Esophagus (tissue), 2 donors: Measurements from ENCODE around the gene ENPEP. TPM values are rescaled to one million over a fixed set of nuclear protein-coding genes. Genes with fewer than 3 reads are reported as not detected.
"Not testable (repeated sequence)": the region's sequence is repeated elsewhere in the genome, so short reads cannot be mapped to it uniquely, and the experiment has no call there.

Experiments
- H3K27ac ChIP-seq, 2 donors: one replicate each; pipeline ENCODE4 v1.5.1; 2013; ENCODE audit warnings: low read depth in 2 of 2, mild to moderate bottlenecking in 2 of 2, inconsistent platforms in 1 of 2, low read length in 1 of 2, moderate library complexity in 1 of 2
- H3K27me3 ChIP-seq, 2 donors: one replicate each; pipeline ENCODE4 v1.6.1; 2013; ENCODE audit warnings: low read length in 2 of 2, control low read depth in 1 of 2, mild to moderate bottlenecking in 1 of 2; ENCODE audit not compliant: insufficient read depth in 2 of 2, control insufficient read depth in 1 of 2
- H3K36me3 ChIP-seq, 2 donors: one replicate each; pipeline ENCODE4 v1.6.1; 2013; ENCODE audit warnings: low read length in 1 of 2; ENCODE audit not compliant: control insufficient read depth in 2 of 2, insufficient read depth in 2 of 2
- H3K4me1 ChIP-seq, 2 donors: one replicate each; pipeline ENCODE4 v1.6.1; 2013; ENCODE audit warnings: low read length in 1 of 2; ENCODE audit not compliant: control insufficient read depth in 2 of 2, insufficient read depth in 2 of 2
- H3K4me3 ChIP-seq, 2 donors: one replicate each; pipeline ENCODE4 v1.5.1; 2013; ENCODE audit warnings: low read length in 2 of 2, mild to moderate bottlenecking in 2 of 2, low read depth in 1 of 2, moderate library complexity in 1 of 2
- H3K9me3 ChIP-seq, 2 donors: one replicate each; pipeline ENCODE4 v1.6.1; 2013; ENCODE audit warnings: mild to moderate bottlenecking in 2 of 2, low read depth in 1 of 2, low read length in 1 of 2, moderate library complexity in 1 of 2; ENCODE audit not compliant: control insufficient read depth in 2 of 2, insufficient read depth in 1 of 2
- WGBS, 2 donors: extraction: QIAGEN DNeasy Blood & Tissue Kit; methylation state at CpG; one replicate each; pipeline ENCODE4 v1.1.7; 2013; 5-methylcytosine and 5-hydroxymethylcytosine counted together
- polyA plus RNA-seq, 2 donors: library from polyadenylated mRNA; stranded (reverse); fragments of 200-250 nt; gene quantifications; one replicate each; pipeline ENCODE4 v1.2.3, GENCODE V29; 2013
- donor health status: healthy with polysubstance abuse.
- donor health status: Bipolar disorder and iron deficiency.

The ENPEP gene
- polyA plus RNA-seq, 2 donors, result 0.10 to 0.20 TPM

GRCh38 chr4:110483516-110483915, 7.6 kb downstream of the ENPEP start:
- no peaks in the 10 kb centered on the region for H3K27me3 ChIP-seq
- H3K9me3 ChIP-seq, result no peaks in the 10 kb centered on the region
- WGBS, 2 donors, result 69 to 76% methylated on average over 5 of the region's 5 CpGs
- H3K27ac ChIP-seq, result no peak overlapping the region
- no peaks in the 10 kb centered on the region for H3K36me3 ChIP-seq
- no peak overlapping the region for H3K4me3 ChIP-seq
- H3K4me1 ChIP-seq, result no peaks in the 10 kb centered on the region

GRCh38 chr4:110484029-110484428, 8.1 kb downstream of the ENPEP start:
- WGBS, 2 donors, result 73 to 82% methylated on average over 2 of the region's 2 CpGs
- Histone ChIP-seq H3K4me3 (no peak overlapping the region), H3K27ac (no peak overlapping the region), H3K4me1 (no peaks in the 10 kb centered on the region), H3K36me3 (no peaks in the 10 kb centered on the region), H3K27me3 (no peaks in the 10 kb centered on the region), H3K9me3 (no peaks in the 10 kb centered on the region)

GRCh38 chr4:110484767-110485166, 8.8 kb downstream of the ENPEP start:
- no peak overlapping the region for H3K27ac ChIP-seq
- H3K4me1 ChIP-seq, result no peaks in the 10 kb centered on the region
- WGBS, 2 donors, result 53 to 54% methylated on average over 5 of the region's 5 CpGs
- H3K27me3 ChIP-seq, result no peaks in the 10 kb centered on the region
- no peaks in the 10 kb centered on the region for H3K9me3 ChIP-seq
- no peak overlapping the region for H3K4me3 ChIP-seq
- H3K36me3 ChIP-seq, result no peaks in the 10 kb centered on the region

GRCh38 chr4:110485452-110485851, 9.5 kb downstream of the ENPEP start:
- 40 to 49% methylated on average over 1 of the region's 1 CpG for WGBS, 2 donors
- Histone ChIP-seq H3K27me3 (no peaks in the 10 kb centered on the region), H3K4me3 (no peak overlapping the region), H3K27ac (no peak overlapping the region), H3K36me3 (no peaks in the 10 kb centered on the region), H3K9me3 (no peaks in the 10 kb centered on the region), H3K4me1 (no peaks in the 10 kb centered on the region)

GRCh38 chr4:110486256-110486655, 10.3 kb downstream of the ENPEP start:
- H3K9me3 ChIP-seq, result no peaks in the 10 kb centered on the region
- H3K4me3 ChIP-seq, result no peak overlapping the region
- H3K27ac ChIP-seq, result no peak overlapping the region
- H3K4me1 ChIP-seq, result no peaks in the 10 kb centered on the region
- no peaks in the 10 kb centered on the region for H3K27me3 ChIP-seq
- 48 to 58% methylated on average over 4 of the region's 4 CpGs for WGBS, 2 donors
- no peaks in the 10 kb centered on the region for H3K36me3 ChIP-seq

GRCh38 chr4:110486850-110487249, 10.9 kb downstream of the ENPEP start:
- not testable (repeated sequence) for H3K27me3 ChIP-seq, H3K9me3 ChIP-seq, H3K4me3 ChIP-seq, H3K27ac ChIP-seq, H3K4me1 ChIP-seq, H3K36me3 ChIP-seq
- 65 to 72% methylated on average over 4 of the region's 4 CpGs for WGBS, 2 donors

- no peaks in the 10 kb centered on the region for H3K4me1 ChIP-seq
- H3K4me3 ChIP-seq, result no peak overlapping the region
- peaks cover 0 to 2% of the 10 kb centered on the region in 2 donors for H3K27me3 ChIP-seq
- no peaks in the 10 kb centered on the region for H3K9me3 ChIP-seq
- no peak overlapping the region for H3K27ac ChIP-seq
- H3K36me3 ChIP-seq, result no peaks in the 10 kb centered on the region
These were observed 11.9 kb downstream of the ENPEP start for GRCh38 chr4:110487873-110488272.

GRCh38 chr4:110489901-110490508, 14.1 kb downstream of the ENPEP start:
- Histone ChIP-seq H3K27ac (no peak overlapping the region), H3K9me3 (no peaks in the 10 kb centered on the region), H3K36me3 (no peaks in the 10 kb centered on the region), H3K4me1 (no peaks in the 10 kb centered on the region), H3K4me3 (no peak overlapping the region), H3K27me3 (peaks cover 0 to 2% of the 10 kb centered on the region in 2 donors)
- WGBS, 2 donors, result 53 to 65% methylated on average over 6 of the region's 6 CpGs

- Histone ChIP-seq H3K27me3 (peaks cover 0 to 2% of the 10 kb centered on the region in 2 donors), H3K27ac (no peak overlapping the region), H3K36me3 (no peaks in the 10 kb centered on the region), H3K4me1 (no peaks in the 10 kb centered on the region), H3K4me3 (no peak overlapping the region), H3K9me3 (no peaks in the 10 kb centered on the region)
- WGBS, 2 donors, result 74 to 82% methylated on average over 5 of the region's 5 CpGs
These were observed 16.6 kb downstream of the ENPEP start for GRCh38 chr4:110492522-110492921.

- no peak overlapping the region for H3K4me3 ChIP-seq
- H3K9me3 ChIP-seq, result no peaks in the 10 kb centered on the region
- no peak overlapping the region for H3K27ac ChIP-seq
- H3K4me1 ChIP-seq, result no peaks in the 10 kb centered on the region
- no peaks in the 10 kb centered on the region for H3K36me3 ChIP-seq
- WGBS, 2 donors, result 38 to 55% methylated on average over 1 of the region's 1 CpG
- H3K27me3 ChIP-seq, result peaks cover 0 to 2% of the 10 kb centered on the region in 2 donors
These were observed 17.6 kb downstream of the ENPEP start for GRCh38 chr4:110493520-110493919.
